ENCODE results near the gene POLR3E. TPM values are rescaled to one million over a fixed set of nuclear protein-coding genes. Genes with fewer than 3 reads are reported as not detected.

POLR3E gene
- total RNA-seq, 1 donor from 2014 or later = 56.6 TPM

DNA sequence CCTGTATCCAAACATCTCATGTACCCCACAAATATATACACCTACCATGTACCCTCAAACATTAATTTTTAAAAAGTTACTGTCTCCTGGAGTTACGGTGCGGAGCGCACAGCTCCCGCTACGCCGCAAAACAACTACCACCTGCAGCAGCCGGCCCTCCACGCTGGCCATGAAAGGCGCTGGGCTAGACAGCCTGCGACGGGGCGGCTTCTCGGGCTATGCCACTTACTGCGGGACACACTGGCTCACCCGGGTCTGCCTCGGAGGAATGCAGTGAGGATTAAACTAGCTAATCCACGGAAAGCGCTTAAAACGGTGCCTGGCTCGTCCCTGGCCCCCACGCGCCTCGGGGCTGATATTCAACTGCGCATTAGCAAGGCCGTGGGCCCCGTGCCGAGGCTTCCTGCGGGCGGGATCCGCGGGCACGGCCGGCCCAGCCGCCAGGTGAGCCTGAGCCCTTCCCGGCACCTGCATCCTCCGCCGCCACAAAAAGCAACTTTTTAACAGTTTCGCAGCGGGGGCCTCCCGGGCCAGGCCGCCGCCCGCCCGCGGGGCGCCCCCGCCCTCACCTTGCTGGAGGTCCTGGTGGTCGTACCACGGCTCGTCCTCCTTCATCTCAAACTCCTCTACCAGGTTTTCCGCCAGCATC, 76.6 kb downstream of the POLR3E start:
- Mint-ChIP-seq H3K4me3 (peak overlapping the region; percentile 93), H3K9me3 (no peaks in the 10 kb centered on the region), H3K27me3 (peaks cover 5% of the 10 kb centered on the region), H3K36me3 (peaks cover 12% of the 10 kb centered on the region), H3K4me1 (ENCODE audit: unreplicated experiment) (peaks cover 37% of the 10 kb centered on the region), H3K27ac (peak overlapping the region; percentile 86)
- TF ChIP-seq, protein P1, sequence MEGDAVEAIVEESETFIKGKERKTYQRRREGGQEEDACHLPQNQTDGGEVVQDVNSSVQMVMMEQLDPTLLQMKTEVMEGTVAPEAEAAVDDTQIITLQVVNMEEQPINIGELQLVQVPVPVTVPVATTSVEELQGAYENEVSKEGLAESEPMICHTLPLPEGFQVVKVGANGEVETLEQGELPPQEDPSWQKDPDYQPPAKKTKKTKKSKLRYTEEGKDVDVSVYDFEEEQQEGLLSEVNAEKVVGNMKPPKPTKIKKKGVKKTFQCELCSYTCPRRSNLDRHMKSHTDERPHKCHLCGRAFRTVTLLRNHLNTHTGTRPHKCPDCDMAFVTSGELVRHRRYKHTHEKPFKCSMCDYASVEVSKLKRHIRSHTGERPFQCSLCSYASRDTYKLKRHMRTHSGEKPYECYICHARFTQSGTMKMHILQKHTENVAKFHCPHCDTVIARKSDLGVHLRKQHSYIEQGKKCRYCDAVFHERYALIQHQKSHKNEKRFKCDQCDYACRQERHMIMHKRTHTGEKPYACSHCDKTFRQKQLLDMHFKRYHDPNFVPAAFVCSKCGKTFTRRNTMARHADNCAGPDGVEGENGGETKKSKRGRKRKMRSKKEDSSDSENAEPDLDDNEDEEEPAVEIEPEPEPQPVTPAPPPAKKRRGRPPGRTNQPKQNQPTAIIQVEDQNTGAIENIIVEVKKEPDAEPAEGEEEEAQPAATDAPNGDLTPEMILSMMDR (conservative IDR thresholded peaks at IDR 0.05) = no peak
- peak; percentile 71 for DNase-seq (ENCODE audit: extremely low spot score, unreplicated experiment)

DNA sequence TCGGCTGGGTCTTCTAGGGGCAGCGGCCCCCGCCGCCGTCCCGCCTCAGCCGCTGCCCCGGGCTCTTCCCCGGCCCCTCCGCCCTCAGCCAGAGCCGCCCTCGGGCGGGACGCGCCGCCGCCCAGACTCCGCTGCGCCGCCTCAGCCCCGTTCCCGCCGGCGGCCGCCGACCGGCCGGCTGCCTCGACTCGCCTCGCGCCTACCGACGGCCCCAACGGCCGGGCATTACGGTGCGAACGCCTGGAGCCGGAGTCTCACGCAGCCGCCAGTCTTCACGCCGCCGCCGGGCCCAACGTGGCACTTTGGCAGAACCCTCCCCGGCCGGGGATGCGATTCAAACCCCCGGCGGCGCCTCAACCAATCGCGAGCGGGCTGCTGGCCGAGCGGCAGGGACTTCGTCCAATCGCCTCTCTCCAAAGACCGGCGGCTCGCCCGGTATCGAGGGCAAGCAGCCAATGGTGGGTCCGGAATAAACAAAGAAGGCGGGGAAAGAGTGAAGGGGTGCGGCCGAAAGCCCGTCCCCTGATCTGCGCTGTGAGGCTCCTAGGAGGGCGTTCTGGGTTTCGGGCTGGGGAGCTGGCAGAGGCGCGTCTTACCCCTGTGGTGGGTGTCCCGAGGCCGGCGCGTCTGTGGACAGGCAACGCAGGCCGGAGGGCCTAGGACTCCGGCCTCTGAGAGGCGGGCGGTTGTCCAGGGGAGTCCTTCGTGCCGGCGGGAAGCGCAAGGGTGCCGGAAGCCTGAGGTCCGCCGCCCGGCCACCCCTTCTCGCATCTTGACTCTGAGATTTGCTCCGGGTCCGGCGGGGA, 77.3 kb downstream of the POLR3E start, which contains the start of gene CDR2:
Gene CDR2, minus strand, starts transcription at position 309 of the 806 bp plus-strand sequence. CDS start 310 bp downstream, outside the sequence.
- peak; percentile 98 for DNase-seq (ENCODE audit: extremely low spot score, unreplicated experiment)
- TF ChIP-seq, protein P1 (conservative IDR thresholded peaks at IDR 0.05) = no peak
- peak within 1 kb of the TSS; percentile 92 for H3K27ac Mint-ChIP-seq
- H3K4me1 Mint-ChIP-seq (ENCODE audit: unreplicated experiment) = peaks cover 34% of the 10 kb centered on the region
- H3K27me3 Mint-ChIP-seq = peaks cover 5% of the 10 kb centered on the region
- peaks cover 12% of the 10 kb centered on the region for H3K36me3 Mint-ChIP-seq
- peak within 1 kb of the TSS; percentile 98 for H3K4me3 Mint-ChIP-seq
- no peaks in the 10 kb centered on the region for H3K9me3 Mint-ChIP-seq

DNA sequence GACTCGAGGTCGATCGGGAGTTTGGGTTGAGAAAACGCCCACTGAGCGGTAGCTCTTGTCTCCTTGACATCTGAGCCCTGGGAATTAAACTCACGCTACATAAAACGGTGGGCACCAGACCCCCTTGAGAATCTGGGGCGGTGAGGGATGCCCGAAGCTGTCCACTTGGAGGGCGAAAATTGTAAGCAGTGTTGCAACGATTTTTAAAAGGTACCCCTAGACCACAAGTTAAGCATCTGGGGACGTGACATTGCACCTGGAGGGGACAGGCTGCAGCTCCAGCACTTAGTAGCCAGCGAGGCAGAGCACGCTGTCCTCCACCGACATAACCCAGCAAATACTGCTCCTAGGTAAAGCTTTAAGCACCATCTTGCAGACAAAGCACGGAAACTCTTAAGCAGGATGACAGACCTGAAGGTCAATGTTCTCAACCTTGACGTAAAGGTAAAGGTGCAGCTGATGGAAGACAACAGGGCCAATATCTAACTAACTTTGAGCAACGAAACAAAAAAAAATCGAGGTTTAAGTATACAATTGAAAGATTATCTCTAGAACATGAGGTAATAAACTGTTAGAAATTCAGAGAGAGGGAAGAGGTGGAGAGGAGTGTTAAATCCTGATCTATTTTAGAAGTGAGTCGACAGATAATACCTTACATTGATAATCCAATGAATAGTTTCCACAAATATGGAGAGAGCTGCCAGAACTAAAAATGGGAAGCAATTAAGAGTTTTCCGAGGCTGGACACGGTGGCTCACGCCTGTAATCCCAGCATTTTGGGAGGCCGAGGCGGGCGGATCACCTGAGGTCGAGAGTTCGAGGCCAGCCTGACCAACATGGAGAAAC, 78.1 kb downstream of the POLR3E start:
- Mint-ChIP-seq H3K4me1 (ENCODE audit: unreplicated experiment) (peaks cover 31% of the 10 kb centered on the region), H3K27me3 (peaks cover 5% of the 10 kb centered on the region), H3K4me3 (peak overlapping the region; percentile 98), H3K27ac (peak overlapping the region; percentile 92), H3K36me3 (peaks cover 12% of the 10 kb centered on the region), H3K9me3 (no peaks in the 10 kb centered on the region)
- TF ChIP-seq, protein P1 (conservative IDR thresholded peaks at IDR 0.05) = no peak
- DNase-seq (ENCODE audit: extremely low spot score, unreplicated experiment) = no peak

DNA sequence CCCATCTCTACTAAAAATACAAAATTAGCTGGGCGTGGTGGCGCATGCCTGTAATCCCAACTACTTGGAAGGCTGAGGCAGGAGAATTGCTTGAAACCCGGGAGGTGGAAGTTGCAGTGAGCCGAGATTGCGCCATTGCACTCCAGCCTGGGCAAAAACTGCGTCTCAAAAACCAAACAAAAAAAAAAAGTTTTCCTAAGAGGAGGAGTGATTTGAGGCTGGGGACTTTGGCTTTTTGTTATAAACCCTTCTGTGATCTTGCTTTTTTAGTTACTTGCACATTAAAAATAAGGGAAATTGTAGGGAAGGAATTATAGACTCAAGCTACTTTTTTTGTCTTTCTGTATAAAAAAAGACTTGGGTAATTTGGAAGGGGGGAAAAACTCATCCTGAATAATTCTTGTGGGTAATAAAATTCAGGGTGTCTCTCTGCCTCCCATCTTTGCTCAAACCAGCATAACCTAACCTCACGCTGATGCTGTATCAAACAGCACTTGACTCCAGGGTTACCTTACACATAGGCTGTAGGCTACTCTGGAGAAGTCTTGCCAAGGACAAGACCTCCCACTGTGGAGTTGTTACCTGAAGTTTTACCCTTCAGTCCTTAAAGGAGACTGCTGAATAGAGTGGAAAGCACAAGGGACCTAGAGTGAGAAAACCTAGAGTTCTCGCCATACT, 78.9 kb downstream of the POLR3E start:
- Mint-ChIP-seq H3K36me3 (peaks cover 12% of the 10 kb centered on the region), H3K9me3 (no peaks in the 10 kb centered on the region), H3K27ac (no peak overlapping the region), H3K4me3 (peak overlapping the region; percentile 64), H3K4me1 (ENCODE audit: unreplicated experiment) (peaks cover 26% of the 10 kb centered on the region), H3K27me3 (peaks cover 5% of the 10 kb centered on the region)
- TF ChIP-seq, protein P1 (conservative IDR thresholded peaks at IDR 0.05) = no peak
- no peak for DNase-seq (ENCODE audit: extremely low spot score, unreplicated experiment)

DNA sequence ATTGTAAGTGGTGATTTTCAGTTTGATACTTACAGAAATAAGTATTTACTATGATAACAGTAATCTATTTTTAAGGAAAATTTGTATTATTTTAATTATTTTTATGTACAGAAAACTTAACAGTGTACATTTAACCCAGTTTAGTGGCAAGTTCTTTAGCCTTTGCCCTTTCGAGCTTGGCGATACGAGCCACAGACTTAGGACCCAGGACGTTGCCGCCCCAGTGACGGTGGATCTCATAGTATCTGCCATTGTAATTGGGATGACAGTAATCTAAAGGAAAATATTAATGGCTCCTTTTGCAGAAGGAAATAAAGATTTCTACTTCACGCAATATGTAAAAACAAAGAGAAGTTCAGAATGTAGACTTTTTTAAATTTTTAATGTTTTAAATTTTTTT, 82.4 kb downstream of the POLR3E start:
- no peak for DNase-seq (ENCODE audit: extremely low spot score, unreplicated experiment)
- TF ChIP-seq, protein P1 (conservative IDR thresholded peaks at IDR 0.05) = no peak
- Mint-ChIP-seq H3K4me1 (ENCODE audit: unreplicated experiment) (peaks cover 5% of the 10 kb centered on the region), H3K27ac (no peak overlapping the region), H3K27me3 (peaks cover 5% of the 10 kb centered on the region), H3K4me3 (no peak overlapping the region), H3K9me3 (no peaks in the 10 kb centered on the region), H3K36me3 (no peaks in the 10 kb centered on the region)
